K562 treated with DMSO at 1 percent for 24 hours (cell line): ENCODE measurements around the gene EEA1. TPM values are rescaled to one million over a fixed set of nuclear protein-coding genes. Genes with fewer than 3 reads are reported as not detected.

Source experiments
- total RNA-seq: library from RNA; unstranded; fragments of 300-600 nt; gene quantifications from 2 replicates; pipeline ENCODE4 v1.2.3, GENCODE V29; 2022; ENCODE audit warnings: low read depth; ENCODE audit not compliant: insufficient read depth

The EEA1 gene
- total RNA-seq: 2.9 and 3.4 TPM in 2 replicates

DNA sequence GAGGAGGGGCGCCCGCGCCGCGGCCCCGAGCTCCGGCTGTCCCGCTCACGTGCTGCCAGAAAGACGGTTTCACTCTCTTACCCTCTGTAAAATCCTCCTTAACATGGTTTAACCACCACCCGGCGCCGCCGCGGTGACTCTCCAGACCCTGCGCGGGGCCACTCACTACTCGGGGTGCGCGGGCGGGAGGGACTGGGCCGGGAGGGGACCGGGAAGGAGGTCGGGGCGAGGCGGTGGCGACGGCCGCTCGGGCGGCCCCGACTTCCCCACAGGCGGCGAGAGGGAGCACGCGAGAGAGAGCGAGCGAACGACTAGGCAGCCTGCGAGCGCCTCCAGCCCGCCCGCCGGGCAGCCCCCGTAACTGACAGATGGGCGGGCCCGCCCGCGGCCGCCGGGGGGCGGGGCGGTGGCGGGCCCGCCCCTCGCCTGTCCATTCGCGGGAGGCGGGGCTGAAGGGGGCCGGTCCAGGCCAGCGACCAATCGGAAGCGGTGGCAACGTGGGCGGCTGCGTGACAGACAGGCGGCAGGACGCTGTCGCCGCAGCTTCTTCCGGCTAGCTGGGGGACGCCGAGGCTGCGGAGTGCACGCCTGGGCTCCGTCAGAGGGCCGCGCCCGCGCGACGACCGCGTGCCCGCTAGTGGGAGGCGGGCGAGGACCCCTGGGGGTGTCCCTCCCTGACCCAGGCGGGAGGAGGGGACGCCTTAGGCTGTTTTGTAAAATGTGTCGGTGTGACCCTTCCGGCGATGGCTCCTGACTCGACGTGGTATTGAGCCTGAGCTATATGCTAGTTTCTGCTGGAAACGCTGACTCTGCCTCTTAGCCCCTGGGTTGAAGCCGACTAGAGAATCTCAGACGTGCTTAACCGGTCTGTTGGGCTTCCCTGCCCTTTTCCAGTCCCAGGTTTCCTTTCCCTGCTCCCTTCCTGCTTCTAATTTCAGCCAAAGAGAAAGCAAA lies at the start of gene EEA1:
EEA1 (minus strand) TSS at position 334 of the 954 bp plus-strand sequence; CDS start at position 105, 229 bp downstream.

Other genes with a start within 250 kb of the EEA1 start
- not detected in 2 replicates for gene PLEKHG7, start 226.3 kb downstream of the EEA1 start, total RNA-seq